OCI-LY3 (cell line): ENCODE results near the gene GFPT2.

Source experiments
- H2AFZ ChIP-seq: fragments of 200-600, 300-600 bp; shearing (Covaris generic); 2 replicates; pipeline ENCODE4 v1.6.0; 2014; ENCODE audit warnings: antibody characterized with exemption, low read depth, low read length
- H3K27ac ChIP-seq: fragments of 200-600, 300-600 bp; sonication (generic); 2 replicates; pipeline ENCODE4 v1.5.1; 2014; ENCODE audit warnings: mild to moderate bottlenecking, low read length, moderate library complexity, mixed read lengths
- H3K27me3 ChIP-seq: fragments of 200-600, 300-600 bp; sonication (generic); 2 replicates; pipeline ENCODE4 v1.6.1; 2014; ENCODE audit warnings: low read depth, low read length, mixed read lengths
- H3K36me3 ChIP-seq: fragments of 200-600, 300-600 bp; sonication (generic); replicated peaks from 2 replicates; pipeline ENCODE3; 2014; ENCODE audit warnings: low read depth, low read length, mixed read lengths
- H3K4me1 ChIP-seq: fragments of 300-600, 200-600 bp; sonication (generic); 2 replicates; pipeline ENCODE4 v1.6.1; 2014; ENCODE audit warnings: low read length, mixed read lengths
- H3K4me2 ChIP-seq: fragments of 200-600, 300-600 bp; sonication (generic); 2 replicates; pipeline ENCODE4 v1.6.1; 2014; ENCODE audit warnings: low read length, mixed read lengths
- H3K4me3 ChIP-seq: fragments of 300-600, 200-600 bp; sonication (generic); 2 replicates; pipeline ENCODE4 v1.5.1; 2014; ENCODE audit warnings: antibody characterized with exemption, mild to moderate bottlenecking, low read length, moderate library complexity
- H3K79me2 ChIP-seq: fragments of 300-600, 200-600 bp; shearing (Covaris generic); 2 replicates; pipeline ENCODE4 v1.6.1; 2014; ENCODE audit warnings: mild to moderate bottlenecking, low read length, mixed read lengths
- H3K9ac ChIP-seq: fragments of 300-600, 200-600 bp; shearing (Covaris generic); 2 replicates; pipeline ENCODE4 v1.6.0; 2014; ENCODE audit warnings: mild to moderate bottlenecking, low read length, moderate library complexity
- H3K9me3 ChIP-seq: fragments of 200-600, 300-600 bp; shearing (Covaris generic); 2 replicates; pipeline ENCODE4 v1.6.1; 2014; ENCODE audit warnings: low read length, mixed read lengths; ENCODE audit not compliant: insufficient read depth
- H4K20me1 ChIP-seq: fragments of 200-600, 300-600 bp; sonication (generic); 2 replicates; pipeline ENCODE4 v1.6.1; 2016; ENCODE audit warnings: low read length, mixed read lengths; ENCODE audit not compliant: insufficient read depth
- EZH2phosphoT487 ChIP-seq: fragments of 200-600 bp; shearing (Covaris generic); IDR thresholded peaks from 2 replicates; pipeline ENCODE4 v1.6.1; 2018; ENCODE audit warnings: antibody characterized with exemption, mixed run types, low read depth
- TF ChIP-seq, protein P1 (sequence below): fragments of 200-600, 300-600 bp; sonication (generic); IDR thresholded peaks from 2 replicates; pipeline ENCODE4 v1.5.1; 2014; ENCODE audit warnings: antibody characterized with exemption, low read length, low read depth

The GFPT2 gene

DNA sequence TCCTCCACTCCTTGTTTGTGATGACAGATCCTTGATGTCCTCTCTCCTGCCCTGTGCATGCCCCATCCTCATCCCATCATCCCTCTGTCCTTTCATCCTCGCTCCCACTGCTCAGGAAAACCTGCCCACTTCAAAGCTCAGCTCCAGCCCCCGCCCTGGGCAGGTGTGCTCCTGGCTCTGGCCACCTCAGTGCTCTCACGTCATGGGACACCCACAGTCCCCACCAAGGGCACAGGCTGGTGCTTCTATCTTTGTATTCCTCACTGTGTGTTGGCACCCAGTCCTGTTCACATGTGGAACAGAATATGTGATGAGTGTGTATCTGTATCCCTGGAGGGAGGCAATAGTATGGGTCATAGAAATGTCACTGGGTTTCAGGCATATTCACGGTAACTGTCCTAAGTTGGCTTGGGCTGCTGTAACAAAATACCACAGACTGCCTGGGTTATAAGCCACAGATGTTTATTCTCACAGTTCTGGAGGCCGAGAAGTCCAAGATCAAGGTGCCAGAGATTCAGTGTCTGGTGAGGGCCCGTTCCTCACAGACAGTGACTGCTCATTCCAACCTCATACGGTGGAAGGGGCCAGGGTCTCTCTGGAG, 13.5 kb downstream of the GFPT2 start:
- no peaks in the 10 kb centered on the region for H3K79me2 ChIP-seq
- no peak overlapping the region for H3K4me2 ChIP-seq
- H3K36me3 ChIP-seq = no peaks in the 10 kb centered on the region
- H3K4me3 ChIP-seq = no peak overlapping the region
- no peaks in the 10 kb centered on the region for H3K4me1 ChIP-seq
- H3K27ac ChIP-seq = no peak overlapping the region
- H3K27me3 ChIP-seq = no peaks in the 10 kb centered on the region
- no peak overlapping the region for H2AFZ ChIP-seq
- no peak overlapping the region for H3K9ac ChIP-seq
- H3K9me3 ChIP-seq = no peaks in the 10 kb centered on the region
- no peaks in the 10 kb centered on the region for H4K20me1 ChIP-seq
- no peak for TF ChIP-seq EZH2phosphoT487
- TF ChIP-seq, protein P1, sequence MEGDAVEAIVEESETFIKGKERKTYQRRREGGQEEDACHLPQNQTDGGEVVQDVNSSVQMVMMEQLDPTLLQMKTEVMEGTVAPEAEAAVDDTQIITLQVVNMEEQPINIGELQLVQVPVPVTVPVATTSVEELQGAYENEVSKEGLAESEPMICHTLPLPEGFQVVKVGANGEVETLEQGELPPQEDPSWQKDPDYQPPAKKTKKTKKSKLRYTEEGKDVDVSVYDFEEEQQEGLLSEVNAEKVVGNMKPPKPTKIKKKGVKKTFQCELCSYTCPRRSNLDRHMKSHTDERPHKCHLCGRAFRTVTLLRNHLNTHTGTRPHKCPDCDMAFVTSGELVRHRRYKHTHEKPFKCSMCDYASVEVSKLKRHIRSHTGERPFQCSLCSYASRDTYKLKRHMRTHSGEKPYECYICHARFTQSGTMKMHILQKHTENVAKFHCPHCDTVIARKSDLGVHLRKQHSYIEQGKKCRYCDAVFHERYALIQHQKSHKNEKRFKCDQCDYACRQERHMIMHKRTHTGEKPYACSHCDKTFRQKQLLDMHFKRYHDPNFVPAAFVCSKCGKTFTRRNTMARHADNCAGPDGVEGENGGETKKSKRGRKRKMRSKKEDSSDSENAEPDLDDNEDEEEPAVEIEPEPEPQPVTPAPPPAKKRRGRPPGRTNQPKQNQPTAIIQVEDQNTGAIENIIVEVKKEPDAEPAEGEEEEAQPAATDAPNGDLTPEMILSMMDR = no peak

DNA sequence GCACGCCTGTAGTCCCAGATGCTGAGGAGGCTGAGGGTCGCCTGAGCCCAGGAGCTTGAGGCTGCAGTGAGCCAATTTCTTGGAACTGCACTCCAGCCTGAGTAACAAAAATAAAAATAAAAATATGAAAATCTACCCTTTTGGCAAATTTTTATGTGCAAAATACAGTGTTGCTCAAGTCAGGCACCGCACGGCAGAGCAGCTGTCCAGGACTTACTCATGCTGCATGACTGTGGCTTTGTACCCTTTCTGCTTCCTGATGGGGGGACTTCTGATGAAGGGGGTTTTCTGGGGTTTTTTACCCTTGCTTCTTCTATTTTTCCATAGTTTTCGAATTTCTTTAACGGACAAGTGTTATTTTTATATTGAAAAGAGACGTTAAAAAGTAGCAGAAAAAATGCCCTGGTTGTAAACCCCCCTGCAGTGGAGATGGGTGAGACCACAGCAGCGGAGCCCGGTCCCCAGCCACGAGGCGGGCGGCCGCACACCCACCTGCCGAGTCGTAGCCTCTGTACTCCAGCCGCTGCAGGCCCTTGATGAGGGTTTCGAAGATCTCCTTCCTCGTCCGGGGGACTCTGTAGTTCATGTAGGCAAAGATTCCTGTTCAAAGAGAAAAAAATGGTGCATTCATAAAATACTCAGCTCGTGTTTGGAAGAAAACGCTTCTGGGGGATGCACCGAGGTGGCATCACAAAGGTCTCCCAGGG, 15.0 kb downstream of the GFPT2 start:
- Histone ChIP-seq H3K9me3 (no peaks in the 10 kb centered on the region), H4K20me1 (no peaks in the 10 kb centered on the region), H3K27me3 (no peaks in the 10 kb centered on the region), H3K4me2 (no peak overlapping the region), H3K36me3 (no peaks in the 10 kb centered on the region), H3K79me2 (no peaks in the 10 kb centered on the region), H3K4me3 (no peak overlapping the region), H3K9ac (no peak overlapping the region), H2AFZ (no peak overlapping the region), H3K4me1 (no peaks in the 10 kb centered on the region), H3K27ac (no peak overlapping the region)
- TF ChIP-seq EZH2phosphoT487 = no peak
- TF ChIP-seq, protein P1 = no peak

DNA sequence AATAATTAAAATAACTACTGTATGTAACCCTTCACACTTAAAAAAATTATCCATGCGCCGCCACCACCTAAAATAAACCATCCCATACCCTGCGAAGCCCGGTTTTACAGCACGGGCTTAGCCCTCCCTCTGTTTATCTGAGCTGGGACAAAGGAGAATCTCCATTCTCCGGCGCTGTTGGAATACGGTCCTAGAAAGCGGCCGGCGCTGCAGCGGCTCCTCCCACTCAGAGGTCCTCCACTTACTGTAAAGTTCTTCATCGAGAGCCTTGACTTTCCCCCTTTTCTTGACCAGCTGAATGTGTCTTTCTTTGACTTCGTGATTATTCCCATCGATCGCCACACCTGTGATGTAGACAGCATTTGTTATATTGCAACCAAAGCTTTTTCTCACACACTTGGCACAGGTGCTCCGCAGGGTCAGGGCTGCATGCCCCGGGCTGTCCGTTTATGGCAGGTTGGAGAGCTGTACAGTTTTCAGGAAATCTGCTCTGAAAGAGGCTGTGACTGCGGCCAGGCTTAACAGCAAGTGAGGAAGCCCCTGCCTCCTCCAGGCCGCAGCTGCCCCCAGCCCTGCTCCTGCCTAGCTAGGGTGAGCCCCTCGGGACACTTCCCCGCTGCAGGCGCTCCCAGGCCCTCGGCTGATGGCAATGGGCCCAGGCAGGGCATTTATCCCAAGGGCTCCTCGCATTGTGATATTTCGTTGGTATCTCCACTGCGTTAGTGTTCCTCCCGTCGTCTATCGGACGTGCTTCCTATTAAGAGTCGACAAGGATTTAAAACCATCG, 16.7 kb downstream of the GFPT2 start:
- Histone ChIP-seq H3K36me3 (no peaks in the 10 kb centered on the region), H3K79me2 (no peaks in the 10 kb centered on the region)

More for the DNA sequence above, 16.7 kb downstream of the GFPT2 start:
- Histone ChIP-seq H3K27ac (no peak overlapping the region), H3K9me3 (no peaks in the 10 kb centered on the region), H3K4me1 (no peaks in the 10 kb centered on the region), H3K4me2 (no peak overlapping the region), H3K9ac (no peak overlapping the region), H3K27me3 (no peaks in the 10 kb centered on the region), H2AFZ (no peak overlapping the region), H3K4me3 (no peak overlapping the region), H4K20me1 (no peaks in the 10 kb centered on the region)
- TF ChIP-seq EZH2phosphoT487 = no peak
- TF ChIP-seq, protein P1 = no peak
